HG03354 (cell line): ENCODE results near the gene TRAPPC3L.
"Not testable (repeated sequence)": the region's sequence is repeated elsewhere in the genome, so short reads cannot be mapped to it uniquely, and the experiment has no call there.

Source experiments
- ATAC-seq: cut with Tn5 transposase; IDR thresholded peaks from one replicate; pipeline ENCODE4 v1.9.1; 2021; ENCODE audit warnings: mild to moderate bottlenecking; ENCODE audit not compliant: unreplicated experiment, poor library complexity, severe bottlenecking

TRAPPC3L gene

GRCh38 chr6:116522896-116523295, 22.6 kb downstream of the TRAPPC3L start:
- no peak for ATAC-seq

GRCh38 chr6:116518621-116519368, 26.7 kb downstream of the TRAPPC3L start:
- ATAC-seq, result no peak

- no peak for ATAC-seq
Observed at GRCh38 chr6:116515141-116515540, 30.3 kb downstream of the TRAPPC3L start.

- no peak for ATAC-seq
Observed at GRCh38 chr6:116514111-116514510, 31.4 kb downstream of the TRAPPC3L start.

- ATAC-seq, result no peak
Observed at GRCh38 chr6:116513224-116513875, 32.1 kb downstream of the TRAPPC3L start.

GRCh38 chr6:116512734-116513133, 32.8 kb downstream of the TRAPPC3L start:
- no peak for ATAC-seq

- ATAC-seq, result peak; percentile 72
Observed at GRCh38 chr6:116512111-116512559, 33.3 kb downstream of the TRAPPC3L start.

GRCh38 chr6:116511424-116512110, 33.9 kb downstream of the TRAPPC3L start, which contains the start of gene CALHM5:
TSS of gene CALHM5 (plus strand) at chr6:116511639. CDS start at chr6:116511697, 58 bp downstream.
- no peak for ATAC-seq

- no peak for ATAC-seq
Observed at GRCh38 chr6:116508527-116508926, 37.0 kb downstream of the TRAPPC3L start.

- no peak for ATAC-seq
Observed at GRCh38 chr6:116507324-116507723, 38.2 kb downstream of the TRAPPC3L start.

GRCh38 chr6:116500969-116501433, 44.5 kb downstream of the TRAPPC3L start:
- ATAC-seq, result no peak

- ATAC-seq, result no peak
Observed at GRCh38 chr6:116497113-116497676, 48.3 kb downstream of the TRAPPC3L start.

- ATAC-seq, result not testable (repeated sequence)
Observed at GRCh38 chr6:116495161-116495560, 50.3 kb downstream of the TRAPPC3L start.

- ATAC-seq, result no peak
Observed at GRCh38 chr6:116492331-116493067, 53.0 kb downstream of the TRAPPC3L start.

GRCh38 chr6:116491610-116492330, 53.7 kb downstream of the TRAPPC3L start:
- no peak for ATAC-seq

- no peak for ATAC-seq
Observed at GRCh38 chr6:116485559-116486184, 59.8 kb downstream of the TRAPPC3L start.

GRCh38 chr6:116483616-116484015, 61.9 kb downstream of the TRAPPC3L start:
- ATAC-seq, result no peak

- ATAC-seq, result no peak
Observed at GRCh38 chr6:116482780-116483179, 62.7 kb downstream of the TRAPPC3L start.
